Hepatocyte (in vitro differentiated cells): Measurements from ENCODE around the gene RND3. TPM values are rescaled to one million over a fixed set of nuclear protein-coding genes. Genes with fewer than 3 reads are reported as not detected.

Experiments used
- DNase-seq: peaks from one replicate; pipeline ENCODE4 v3.0.0-alpha.2; 2016; ENCODE audit warnings: low spot score
- H2AFZ ChIP-seq: fragments of 200-600 bp; sonication (generic); 2 replicates; pipeline ENCODE4 v1.6.0; 2016; ENCODE audit warnings: antibody characterized with exemption, mild to moderate bottlenecking
- H3K27ac ChIP-seq: fragments of 200-600 bp; sonication (generic); 2 replicates; pipeline ENCODE4 v1.5.1; 2016; ENCODE audit warnings: mild to moderate bottlenecking
- H3K27me3 ChIP-seq: fragments of 200-600 bp; sonication (generic); 2 replicates; pipeline ENCODE4 v1.6.1; 2016
- H3K36me3 ChIP-seq: fragments of 200-600 bp; sonication (generic); replicated peaks from 2 replicates; pipeline ENCODE4 v1.5.1; 2016; ENCODE audit warnings: low read depth; ENCODE audit not compliant: insufficient read depth
- H3K4me1 ChIP-seq: fragments of 200-600 bp; sonication (generic); 2 replicates; pipeline ENCODE4 v1.5.1; 2016; ENCODE audit warnings: mild to moderate bottlenecking, moderate library complexity; ENCODE audit not compliant: insufficient read depth
- H3K4me2 ChIP-seq: fragments of 200-600 bp; sonication (generic); 2 replicates; pipeline ENCODE4 v1.6.0; 2016
- H3K4me3 ChIP-seq: fragments of 200-600 bp; sonication (generic); 2 replicates; pipeline ENCODE4 v1.5.1; 2016; ENCODE audit warnings: mild to moderate bottlenecking
- H3K79me2 ChIP-seq: fragments of 200-600 bp; sonication (generic); 2 replicates; pipeline ENCODE4 v1.6.0; 2017; ENCODE audit warnings: mild to moderate bottlenecking
- H3K9me2 ChIP-seq: fragments of 200-600 bp; sonication (generic); replicated peaks from 2 replicates; pipeline ENCODE4 v1.6.0; 2017; ENCODE audit warnings: mild to moderate bottlenecking; ENCODE audit not compliant: insufficient read depth
- H3K9me3 ChIP-seq: fragments of 200-600 bp; sonication (generic); 2 replicates; pipeline ENCODE4 v1.5.1; 2016; ENCODE audit warnings: low read depth, mild to moderate bottlenecking
- H4K20me1 ChIP-seq: fragments of 200-600 bp; sonication (generic); 2 replicates; pipeline ENCODE4 v1.6.0; 2016; ENCODE audit warnings: mild to moderate bottlenecking; ENCODE audit not compliant: insufficient read depth, poor library complexity, severe bottlenecking
- EZH2 ChIP-seq: fragments of 200-600 bp; sonication (generic); IDR thresholded peaks from 2 replicates; pipeline ENCODE4 v1.6.1; 2016; ENCODE audit warnings: antibody characterized with exemption, mild to moderate bottlenecking, borderline replicate concordance
- EZH2phosphoT487 ChIP-seq: fragments of 200-600 bp; sonication (generic); IDR thresholded peaks from one replicate; pipeline ENCODE4 v1.6.1; 2018; ENCODE audit warnings: antibody characterized with exemption, mild to moderate bottlenecking, low read depth, moderate library complexity; ENCODE audit not compliant: unreplicated experiment, severe bottlenecking
- WGBS: methylation state at CpG from one replicate; pipeline ENCODE4 v1.1.6; 2016; ENCODE audit warnings: low lambda C conversion rate; ENCODE audit errors: missing lambda C conversion rate; 5-methylcytosine and 5-hydroxymethylcytosine counted together
- polyA plus RNA-seq: library from polyadenylated mRNA; unstranded; fragments of >200 nt; fragmentation: Nextera tagmentation; extraction: Ambion mirVana; gene quantifications from 2 replicates; pipeline ENCODE4 v1.2.1, GENCODE V29; 2016
- total RNA-seq: library from RNA; depleted of rRNA; stranded (reverse); fragments of >200 nt; gene quantifications from 2 replicates; pipeline ENCODE4 v1.2.3, GENCODE V29; 2014
- TF ChIP-seq, protein P1 (sequence below): fragments of 200-600 bp; sonication (generic); IDR thresholded peaks from 2 replicates; pipeline ENCODE4 v1.5.1; 2016; ENCODE audit warnings: antibody characterized with exemption, mild to moderate bottlenecking; ENCODE audit not compliant: poor library complexity

The RND3 gene
- total and polyA plus RNA-seq, 2 experiments from 2014 or later = 118 to 135 TPM

- H3K36me3 ChIP-seq = no peaks in the 10 kb centered on the region
- no peak overlapping the region for H3K4me2 ChIP-seq
- WGBS = 92% methylated on average over 6 of the region's 6 CpGs
- H2AFZ ChIP-seq = no peak overlapping the region
- H3K4me3 ChIP-seq = no peak overlapping the region
- H4K20me1 ChIP-seq = peaks cover 15% of the 10 kb centered on the region
- H3K27me3 ChIP-seq = no peaks in the 10 kb centered on the region
- no peak overlapping the region for H3K27ac ChIP-seq
- H3K9me2 ChIP-seq = no peaks in the 10 kb centered on the region
- no peaks in the 10 kb centered on the region for H3K9me3 ChIP-seq
- TF ChIP-seq, protein P1, sequence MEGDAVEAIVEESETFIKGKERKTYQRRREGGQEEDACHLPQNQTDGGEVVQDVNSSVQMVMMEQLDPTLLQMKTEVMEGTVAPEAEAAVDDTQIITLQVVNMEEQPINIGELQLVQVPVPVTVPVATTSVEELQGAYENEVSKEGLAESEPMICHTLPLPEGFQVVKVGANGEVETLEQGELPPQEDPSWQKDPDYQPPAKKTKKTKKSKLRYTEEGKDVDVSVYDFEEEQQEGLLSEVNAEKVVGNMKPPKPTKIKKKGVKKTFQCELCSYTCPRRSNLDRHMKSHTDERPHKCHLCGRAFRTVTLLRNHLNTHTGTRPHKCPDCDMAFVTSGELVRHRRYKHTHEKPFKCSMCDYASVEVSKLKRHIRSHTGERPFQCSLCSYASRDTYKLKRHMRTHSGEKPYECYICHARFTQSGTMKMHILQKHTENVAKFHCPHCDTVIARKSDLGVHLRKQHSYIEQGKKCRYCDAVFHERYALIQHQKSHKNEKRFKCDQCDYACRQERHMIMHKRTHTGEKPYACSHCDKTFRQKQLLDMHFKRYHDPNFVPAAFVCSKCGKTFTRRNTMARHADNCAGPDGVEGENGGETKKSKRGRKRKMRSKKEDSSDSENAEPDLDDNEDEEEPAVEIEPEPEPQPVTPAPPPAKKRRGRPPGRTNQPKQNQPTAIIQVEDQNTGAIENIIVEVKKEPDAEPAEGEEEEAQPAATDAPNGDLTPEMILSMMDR = no peak
- no peak for TF ChIP-seq EZH2
- no peak for TF ChIP-seq EZH2phosphoT487
- no peaks in the 10 kb centered on the region for H3K4me1 ChIP-seq
- peaks cover 19% of the 10 kb centered on the region for H3K79me2 ChIP-seq
- no peak for DNase-seq
Observed at GRCh38 chr2:150490466-150490865, 3.0 kb upstream of the RND3 start.

DNA sequence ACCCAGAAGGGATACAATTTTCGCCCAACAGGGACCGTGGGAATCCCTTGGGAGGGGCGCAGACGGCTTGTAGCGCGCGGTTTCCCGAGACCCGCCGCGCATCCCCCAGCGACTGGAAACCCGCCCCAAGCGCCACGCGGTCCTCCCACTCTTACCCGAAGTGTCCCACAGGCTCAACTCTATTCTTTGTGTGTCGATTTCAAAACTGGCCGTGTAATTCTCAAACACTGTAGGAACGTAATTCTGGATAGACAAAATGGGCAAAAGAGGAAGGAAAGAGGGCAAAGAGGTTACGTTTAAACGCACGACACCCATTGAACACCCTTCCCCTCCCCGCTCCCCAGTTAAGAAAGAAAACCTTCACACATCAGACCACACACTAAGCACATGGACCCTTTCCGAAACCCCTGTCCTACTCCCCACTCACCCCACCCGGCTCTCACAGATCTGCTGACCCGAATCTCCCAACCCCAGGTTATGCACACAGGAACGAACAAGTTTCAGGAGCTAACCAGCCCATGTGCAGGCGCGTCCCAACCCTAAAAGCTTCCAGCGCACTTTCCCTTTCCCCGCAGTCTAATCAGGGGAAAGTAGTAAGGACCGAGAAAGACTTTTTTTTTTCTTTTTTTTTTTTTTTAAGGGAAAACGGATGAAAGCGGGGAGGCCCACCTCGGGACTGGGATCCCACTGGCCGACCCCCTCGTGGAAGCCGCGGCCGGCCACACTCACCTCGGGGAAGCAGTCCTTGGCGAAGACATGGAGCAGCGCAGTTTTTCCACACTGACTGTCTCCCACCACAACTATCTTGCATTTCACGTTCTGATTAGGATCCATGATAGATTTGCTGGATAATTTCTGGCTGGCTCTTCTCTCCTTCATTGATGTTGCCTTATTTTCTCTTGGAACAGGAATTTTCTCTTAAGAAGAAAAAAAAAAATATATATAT, 655 bp downstream of the RND3 start:
- Histone ChIP-seq H2AFZ (peak overlapping the region; percentile 10), H3K4me2 (peak overlapping the region; percentile 88), H3K79me2 (peaks cover 55% of the 10 kb centered on the region), H3K4me1 (peaks cover 23% of the 10 kb centered on the region), H3K27me3 (no peaks in the 10 kb centered on the region), H3K27ac (peak overlapping the region; percentile 99), H4K20me1 (peaks cover 47% of the 10 kb centered on the region), H3K4me3 (peak overlapping the region; percentile 86), H3K9me3 (no peaks in the 10 kb centered on the region), H3K36me3 (no peaks in the 10 kb centered on the region), H3K9me2 (no peaks in the 10 kb centered on the region)
- TF ChIP-seq, protein P1 = no peak
- TF ChIP-seq EZH2phosphoT487 = no peak
- no peak for TF ChIP-seq EZH2
- peak; percentile 51 for DNase-seq
- WGBS = under 1% methylated on average over 45 of the region's 45 CpGs

- peak overlapping the region; percentile 99 for H3K27ac ChIP-seq
- H3K4me1 ChIP-seq = peaks cover 32% of the 10 kb centered on the region
- WGBS = 2% methylated on average over 49 of the region's 62 CpGs
- H3K9me2 ChIP-seq = no peaks in the 10 kb centered on the region
- peaks cover 64% of the 10 kb centered on the region for H3K79me2 ChIP-seq
- H2AFZ ChIP-seq = peak overlapping the region; percentile 10
- H3K9me3 ChIP-seq = no peaks in the 10 kb centered on the region
- peak; percentile 87 for DNase-seq
- H3K36me3 ChIP-seq = no peaks in the 10 kb centered on the region
- peak overlapping the region; percentile 88 for H3K4me2 ChIP-seq
- peak overlapping the region; percentile 86 for H3K4me3 ChIP-seq
- TF ChIP-seq, protein P1 = no peak
- TF ChIP-seq EZH2phosphoT487 (no peak), EZH2 (no peak)
- peaks cover 55% of the 10 kb centered on the region for H4K20me1 ChIP-seq
- H3K27me3 ChIP-seq = no peaks in the 10 kb centered on the region
Observed at GRCh38 chr2:150485871-150486538, 1.5 kb downstream of the RND3 start.
